ENCODE results near the gene SDF4. TPM values are rescaled to one million over a fixed set of nuclear protein-coding genes. Genes with fewer than 3 reads are reported as not detected.

The SDF4 gene
- total RNA-seq, 2 donors from 2014 or later: 177 to 185 TPM

DNA sequence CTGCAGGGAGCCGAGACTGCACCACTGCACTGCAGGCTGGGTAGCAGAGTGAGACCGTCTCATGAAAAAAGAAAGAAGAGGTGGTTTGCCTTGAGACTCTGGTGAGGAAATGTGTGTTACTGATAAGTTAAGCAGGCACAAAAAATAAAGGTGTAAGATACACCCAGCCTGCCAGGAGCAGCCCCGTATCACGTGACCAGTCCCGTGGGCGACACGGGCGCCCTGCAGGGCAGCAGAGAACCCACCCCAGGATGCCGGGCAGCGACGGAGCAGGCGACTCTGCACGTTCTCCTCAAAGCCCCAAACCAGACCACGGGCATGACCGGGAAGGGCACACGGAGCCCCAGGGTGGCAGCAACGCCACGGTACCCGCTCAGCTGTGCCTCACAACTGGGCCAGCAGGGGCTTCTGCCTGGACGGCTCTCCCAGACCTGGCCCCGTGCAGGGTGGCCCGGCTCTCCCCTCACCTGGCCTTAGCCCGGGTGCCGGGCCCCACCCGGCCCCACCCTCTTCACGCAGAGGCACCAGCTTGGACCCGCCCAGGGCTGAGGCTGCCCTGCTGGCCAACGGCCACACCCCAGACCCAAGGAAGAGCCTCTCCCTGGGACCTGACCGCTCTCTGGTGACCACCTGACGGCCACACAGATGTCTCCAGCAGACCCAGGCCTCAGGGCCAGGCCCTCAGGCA is 9.8 kb downstream of the SDF4 start:
- Histone ChIP-seq H3K27me3 (replicated peaks; ENCODE audit: insufficient read depth) (no peaks in the 10 kb centered on the region), H3K36me3 (peaks cover 7 to 25% of the 10 kb centered on the region in 2 donors), H3K9me3 (no peaks in the 10 kb centered on the region), H3K4me3 (no peak overlapping the region), H3K27ac (no peak overlapping the region), H3K4me1 (replicated peaks) (no peaks in the 10 kb centered on the region)
- WGBS: 93% methylated on average over 23 of the region's 30 CpGs
- intact Hi-C loops (cut with DNase I): no loop called here
- TF ChIP-seq, protein P1, sequence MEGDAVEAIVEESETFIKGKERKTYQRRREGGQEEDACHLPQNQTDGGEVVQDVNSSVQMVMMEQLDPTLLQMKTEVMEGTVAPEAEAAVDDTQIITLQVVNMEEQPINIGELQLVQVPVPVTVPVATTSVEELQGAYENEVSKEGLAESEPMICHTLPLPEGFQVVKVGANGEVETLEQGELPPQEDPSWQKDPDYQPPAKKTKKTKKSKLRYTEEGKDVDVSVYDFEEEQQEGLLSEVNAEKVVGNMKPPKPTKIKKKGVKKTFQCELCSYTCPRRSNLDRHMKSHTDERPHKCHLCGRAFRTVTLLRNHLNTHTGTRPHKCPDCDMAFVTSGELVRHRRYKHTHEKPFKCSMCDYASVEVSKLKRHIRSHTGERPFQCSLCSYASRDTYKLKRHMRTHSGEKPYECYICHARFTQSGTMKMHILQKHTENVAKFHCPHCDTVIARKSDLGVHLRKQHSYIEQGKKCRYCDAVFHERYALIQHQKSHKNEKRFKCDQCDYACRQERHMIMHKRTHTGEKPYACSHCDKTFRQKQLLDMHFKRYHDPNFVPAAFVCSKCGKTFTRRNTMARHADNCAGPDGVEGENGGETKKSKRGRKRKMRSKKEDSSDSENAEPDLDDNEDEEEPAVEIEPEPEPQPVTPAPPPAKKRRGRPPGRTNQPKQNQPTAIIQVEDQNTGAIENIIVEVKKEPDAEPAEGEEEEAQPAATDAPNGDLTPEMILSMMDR (IDR thresholded peaks at IDR 0.05): no peak
- no peak for TF ChIP-seq POLR2A (IDR thresholded peaks at IDR 0.05)
- TF ChIP-seq POLR2AphosphoS5 (IDR thresholded peaks at IDR 0.05): no peak
- no peak for DNase-seq (ENCODE audit: low spot score)

DNA sequence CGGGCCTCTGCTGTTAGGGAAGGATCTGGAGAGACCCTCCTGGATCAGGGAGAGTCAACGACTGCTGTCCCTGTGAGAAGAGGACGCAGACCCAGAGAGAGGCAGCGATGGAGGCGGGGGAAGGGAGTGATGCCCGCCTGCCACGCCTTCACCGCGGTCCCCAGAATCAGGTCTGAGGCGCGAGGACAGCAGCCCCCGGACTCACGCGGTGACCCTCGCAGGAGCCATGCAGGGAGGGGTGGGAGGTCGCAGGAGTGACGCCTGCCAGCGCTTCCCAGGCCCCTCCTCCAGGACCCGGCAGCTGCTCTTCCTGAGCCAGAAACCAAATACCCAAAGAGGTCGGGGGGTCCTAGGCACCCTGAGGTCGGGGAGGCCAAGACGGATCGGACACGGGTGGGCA is 11.6 kb downstream of the SDF4 start:
- peaks cover 7 to 28% of the 10 kb centered on the region in 2 donors for H3K36me3 ChIP-seq
- H3K27ac ChIP-seq: no peak overlapping the region
- intact Hi-C loops (cut with DNase I): no loop called here
- H3K4me1 ChIP-seq (replicated peaks): no peaks in the 10 kb centered on the region
- H3K27me3 ChIP-seq (replicated peaks; ENCODE audit: insufficient read depth): no peaks in the 10 kb centered on the region
- 87% methylated on average over 24 of the region's 24 CpGs for WGBS
- no peak overlapping the region for H3K4me3 ChIP-seq
- DNase-seq (ENCODE audit: low spot score): no peak
- no peak for TF ChIP-seq POLR2AphosphoS5 (IDR thresholded peaks at IDR 0.05)
- TF ChIP-seq POLR2A (IDR thresholded peaks at IDR 0.05): no peak
- TF ChIP-seq, protein P1 (IDR thresholded peaks at IDR 0.05): no peak
- no peaks in the 10 kb centered on the region for H3K9me3 ChIP-seq

DNA sequence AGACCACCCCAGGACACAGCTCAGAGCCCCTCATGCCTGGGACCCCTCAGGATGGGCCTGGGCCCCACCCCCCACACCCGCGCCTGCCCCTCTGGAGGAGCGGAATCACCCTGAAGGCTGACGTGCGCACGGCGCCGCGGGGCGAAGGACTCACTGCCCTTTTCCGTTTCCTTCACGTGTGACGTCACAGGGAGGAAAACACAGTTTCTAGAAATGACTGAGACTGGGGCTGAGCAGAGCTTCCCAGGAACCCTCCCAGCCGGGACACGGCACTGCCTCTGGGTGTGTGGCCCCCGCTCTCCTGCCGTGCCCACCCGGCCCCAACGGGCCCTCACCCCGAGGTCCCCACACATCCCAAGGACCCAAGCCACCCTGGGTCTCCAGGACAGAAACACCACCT is 12.5 kb downstream of the SDF4 start:
- no peak overlapping the region for H3K4me3 ChIP-seq
- intact Hi-C loops (cut with DNase I): no loop called here
- peaks cover 7 to 28% of the 10 kb centered on the region in 2 donors for H3K36me3 ChIP-seq
- 94% methylated on average over 19 of the region's 20 CpGs for WGBS
- no peak for TF ChIP-seq POLR2AphosphoS5 (IDR thresholded peaks at IDR 0.05)
- TF ChIP-seq POLR2A (IDR thresholded peaks at IDR 0.05): no peak
- no peaks in the 10 kb centered on the region for H3K27me3 ChIP-seq (replicated peaks; ENCODE audit: insufficient read depth)
- no peaks in the 10 kb centered on the region for H3K9me3 ChIP-seq
- DNase-seq (ENCODE audit: low spot score): no peak
- H3K4me1 ChIP-seq (replicated peaks): no peaks in the 10 kb centered on the region
- no peak overlapping the region for H3K27ac ChIP-seq

DNA sequence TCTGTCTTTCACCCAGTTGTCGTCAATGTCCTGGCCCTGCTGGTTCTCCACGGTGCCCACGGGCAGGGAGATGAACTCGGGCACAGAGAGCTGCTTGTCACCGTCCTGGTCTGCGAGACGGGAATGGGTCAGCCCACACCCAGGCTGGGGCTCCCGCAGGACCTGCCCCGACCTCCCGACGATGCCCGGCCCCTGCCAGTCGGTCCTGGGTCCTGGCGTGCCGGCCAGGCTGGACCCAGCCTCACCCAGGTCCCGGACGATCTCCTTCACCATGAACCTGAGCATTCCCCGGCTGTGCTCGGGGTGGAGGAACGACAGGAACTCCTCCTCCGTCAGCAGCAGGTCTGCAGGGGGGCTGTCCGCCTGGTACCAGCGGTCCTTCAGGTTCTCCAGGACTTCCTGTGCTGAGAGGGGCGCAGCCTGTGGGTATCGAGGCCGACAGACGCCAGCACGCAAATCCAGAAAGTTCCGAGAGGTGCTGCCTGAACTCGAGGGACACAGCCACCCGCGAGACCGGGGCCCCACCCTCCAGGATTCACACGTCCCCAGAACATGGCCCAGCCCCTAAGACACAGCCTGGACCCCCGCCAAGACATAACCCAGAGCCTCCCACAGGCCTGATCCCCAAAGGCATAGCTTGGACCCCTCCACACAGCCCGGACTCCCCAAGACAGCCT is 13.1 kb downstream of the SDF4 start:
- TF ChIP-seq POLR2AphosphoS5 (IDR thresholded peaks at IDR 0.05) (no peak), POLR2A (IDR thresholded peaks at IDR 0.05) (no peak)
- TF ChIP-seq, protein P1 (IDR thresholded peaks at IDR 0.05): no peak
- no peaks in the 10 kb centered on the region for H3K4me1 ChIP-seq (replicated peaks)
- no peaks in the 10 kb centered on the region for H3K9me3 ChIP-seq
- H3K36me3 ChIP-seq: peaks cover 7 to 26% of the 10 kb centered on the region in 2 donors
- no peaks in the 10 kb centered on the region for H3K27me3 ChIP-seq (replicated peaks; ENCODE audit: insufficient read depth)
- no peak for DNase-seq (ENCODE audit: low spot score)
- no peak overlapping the region for H3K4me3 ChIP-seq
- no peak overlapping the region for H3K27ac ChIP-seq
- WGBS: 94% methylated on average over 36 of the region's 36 CpGs
- intact Hi-C loops (cut with DNase I): no loop called here

DNA sequence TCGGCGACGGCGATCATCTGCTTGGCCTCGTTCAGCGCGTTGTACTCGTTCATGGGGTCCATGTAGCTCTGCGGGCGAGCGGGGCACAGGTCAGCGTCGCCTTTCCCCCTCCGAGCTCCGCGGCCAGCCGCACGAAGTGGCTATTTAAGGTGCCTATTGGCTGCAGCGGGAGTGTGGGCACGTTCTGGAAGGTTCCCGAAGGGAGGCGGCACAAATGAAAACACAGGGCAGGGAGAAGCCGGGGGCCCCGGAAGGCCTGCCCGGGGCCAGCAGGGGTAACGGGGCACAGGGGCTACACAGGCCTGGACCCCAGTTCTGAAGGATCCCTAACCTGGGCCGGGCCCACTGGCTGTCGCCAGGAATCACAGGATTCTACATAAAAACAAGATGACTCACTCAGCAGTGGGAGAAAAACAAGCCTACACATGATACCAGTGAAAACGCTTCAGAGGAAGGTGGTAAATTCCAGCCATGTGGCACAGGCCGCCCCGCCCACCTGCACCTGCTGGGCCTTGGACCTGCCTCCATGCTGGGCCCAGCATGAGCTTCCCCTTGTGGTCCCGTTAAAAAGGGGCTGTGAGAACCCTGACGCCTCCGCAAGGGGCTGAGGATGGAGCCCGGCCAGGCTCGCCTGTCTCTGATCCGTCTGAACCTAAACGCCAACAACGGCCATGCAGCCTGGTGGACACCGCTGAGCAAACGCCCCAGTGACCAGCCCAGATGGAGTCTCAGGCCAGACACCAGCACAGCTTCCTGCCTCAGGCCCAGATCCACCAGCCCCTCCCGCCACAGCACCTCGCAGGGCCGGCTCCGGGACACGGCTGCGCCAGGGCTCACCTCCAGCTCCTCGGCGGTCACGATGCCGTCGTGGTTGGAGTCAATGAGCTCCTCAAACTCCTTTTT is 13.9 kb downstream of the SDF4 start:
- H3K27me3 ChIP-seq (replicated peaks; ENCODE audit: insufficient read depth): no peaks in the 10 kb centered on the region
- 80% methylated on average over 52 of the region's 52 CpGs for WGBS
- no peak overlapping the region for H3K27ac ChIP-seq
- H3K4me1 ChIP-seq (replicated peaks): no peaks in the 10 kb centered on the region
- TF ChIP-seq POLR2A (IDR thresholded peaks at IDR 0.05): no peak
- peak; percentile 49 for TF ChIP-seq POLR2AphosphoS5 (IDR thresholded peaks at IDR 0.05)
- H3K36me3 ChIP-seq: peaks cover 7 to 18% of the 10 kb centered on the region in 2 donors
- no peaks in the 10 kb centered on the region for H3K9me3 ChIP-seq
- no peak for DNase-seq (ENCODE audit: low spot score)
- intact Hi-C loops (cut with DNase I): no loop called here
- no peak overlapping the region for H3K4me3 ChIP-seq
